ENCODE measurements around the gene IL16. TPM values are rescaled to one million over a fixed set of nuclear protein-coding genes. Genes with fewer than 3 reads are reported as not detected.
"Not testable (repeated sequence)": the region's sequence is repeated elsewhere in the genome, so short reads cannot be mapped to it uniquely, and the experiment has no call there.

IL16 gene
- polyA plus RNA-seq (ENCODE audit: low read depth in 6 of 6) = 100 to 1,000 TPM; 146 to 315 (median 222) TPM

GRCh38 chr15:81196576-81197254 is at the start of gene IL16:
IL16 (plus strand) TSS chr15:81196879; CDS start chr15:81225400, 28,521 bp downstream.
- H3K27me3 Mint-ChIP-seq = peaks cover 10 to 36% (median 31%) of the 10 kb centered on the region in 3 donors
- ATAC-seq (ENCODE audit: low read depth in 2 of 2) (no peak), DNase-seq (no peak)
- peaks cover 0 to 2% (median 0%) of the 10 kb centered on the region in 7 donors for H3K9me3 Mint-ChIP-seq
- H3K27ac Mint-ChIP-seq = peak within 1 kb of the TSS in 2 of 6 donors; percentile 42 to 43
- no peak within 1 kb of the TSS for H3K4me3 Mint-ChIP-seq
- peaks cover 2 to 9% (median 4%) of the 10 kb centered on the region in 3 donors for H3K4me1 Mint-ChIP-seq
- no peaks in the 10 kb centered on the region for H3K36me3 Mint-ChIP-seq

GRCh38 chr15:81151389-81151788 is 45.3 kb upstream of the IL16 start:
- Mint-ChIP-seq H3K27ac (no peak overlapping the region), H3K9me3 (no peaks in the 10 kb centered on the region), H3K4me1 (no peaks in the 10 kb centered on the region), H3K36me3 (no peaks in the 10 kb centered on the region), H3K27me3 (peaks cover 14 to 24% (median 22%) of the 10 kb centered on the region in 3 donors), H3K4me3 (no peak overlapping the region)
- DNase-seq (no peak), ATAC-seq (ENCODE audit: low read depth in 2 of 2) (no peak)

- ATAC-seq (ENCODE audit: low read depth in 2 of 2) (no peak), DNase-seq (no peak)
- Mint-ChIP-seq H3K36me3 (no peaks in the 10 kb centered on the region), H3K4me3 (no peak overlapping the region), H3K4me1 (no peaks in the 10 kb centered on the region), H3K9me3 (no peaks in the 10 kb centered on the region), H3K27me3 (peaks cover 9 to 22% (median 18%) of the 10 kb centered on the region in 3 donors), H3K27ac (no peak overlapping the region)
Measured at GRCh38 chr15:81152339-81152738, 44.3 kb upstream of the IL16 start.

GRCh38 chr15:81152799-81153198 is 43.9 kb upstream of the IL16 start:
- Mint-ChIP-seq H3K27ac (no peak overlapping the region), H3K4me3 (no peak overlapping the region), H3K36me3 (no peaks in the 10 kb centered on the region), H3K27me3 (peaks cover 8 to 26% (median 17%) of the 10 kb centered on the region in 3 donors), H3K4me1 (no peaks in the 10 kb centered on the region), H3K9me3 (no peaks in the 10 kb centered on the region)
- no peak for ATAC-seq (ENCODE audit: low read depth in 2 of 2)
- DNase-seq = no peak

- ATAC-seq (ENCODE audit: low read depth in 2 of 2) (peak; percentile 21 to 43), DNase-seq (peak; percentile 5)
- Mint-ChIP-seq H3K27ac (no peak overlapping the region), H3K4me1 (peaks cover 0 to under 1% (median 0%) of the 10 kb centered on the region in 3 donors), H3K36me3 (no peaks in the 10 kb centered on the region), H3K27me3 (peaks cover 3 to 18% (median 15%) of the 10 kb centered on the region in 3 donors), H3K4me3 (no peak overlapping the region), H3K9me3 (no peaks in the 10 kb centered on the region)
Measured at GRCh38 chr15:81155375-81156218, 41.1 kb upstream of the IL16 start.

GRCh38 chr15:81156324-81156723 is 40.4 kb upstream of the IL16 start:
- Mint-ChIP-seq H3K27ac (no peak overlapping the region), H3K36me3 (no peaks in the 10 kb centered on the region), H3K27me3 (peaks cover 8 to 22% (median 16%) of the 10 kb centered on the region in 3 donors), H3K9me3 (peaks cover 0 to 2% (median 0%) of the 10 kb centered on the region in 7 donors), H3K4me3 (no peak overlapping the region), H3K4me1 (peaks cover under 1 to 6% (median under 1%) of the 10 kb centered on the region in 3 donors)
- DNase-seq = no peak
- no peak for ATAC-seq (ENCODE audit: low read depth in 2 of 2)

- Mint-ChIP-seq H3K9me3 (peaks cover 0 to 2% (median 0%) of the 10 kb centered on the region in 7 donors), H3K4me1 (peaks cover 6 to 14% (median 7%) of the 10 kb centered on the region in 3 donors), H3K4me3 (no peak overlapping the region), H3K27me3 (peaks cover 16 to 22% (median 18%) of the 10 kb centered on the region in 3 donors), H3K27ac (peak overlapping the region in 1 of 6 donors; percentile 57), H3K36me3 (no peaks in the 10 kb centered on the region)
- ATAC-seq (ENCODE audit: low read depth in 2 of 2) (no peak), DNase-seq (no peak)
Measured at GRCh38 chr15:81157195-81157938, 39.3 kb upstream of the IL16 start.

GRCh38 chr15:81157939-81158223 is 38.8 kb upstream of the IL16 start:
- Mint-ChIP-seq H3K27ac (no peak overlapping the region), H3K4me1 (peaks cover 6 to 14% (median 10%) of the 10 kb centered on the region in 3 donors)
- no peak for DNase-seq

GRCh38 chr15:81158561-81158960 is 38.1 kb upstream of the IL16 start:
- not testable (repeated sequence) for ATAC-seq (ENCODE audit: low read depth in 2 of 2); DNase-seq; H3K9me3 Mint-ChIP-seq; H3K36me3 Mint-ChIP-seq; H3K4me3 Mint-ChIP-seq; H3K27ac Mint-ChIP-seq
- Mint-ChIP-seq H3K4me1 (peaks cover 6 to 14% (median 10%) of the 10 kb centered on the region in 3 donors), H3K27me3 (peaks cover 18 to 24% (median 20%) of the 10 kb centered on the region in 3 donors)

More at GRCh38 chr15:81157939-81158223, 38.8 kb upstream of the IL16 start:
- peaks cover 18 to 24% (median 20%) of the 10 kb centered on the region in 3 donors for H3K27me3 Mint-ChIP-seq
- H3K4me3 Mint-ChIP-seq = no peak overlapping the region
- H3K9me3 Mint-ChIP-seq = peaks cover 0 to 2% (median 0%) of the 10 kb centered on the region in 7 donors
- no peak for ATAC-seq (ENCODE audit: low read depth in 2 of 2)
- H3K36me3 Mint-ChIP-seq = no peaks in the 10 kb centered on the region

- ATAC-seq (ENCODE audit: low read depth in 2 of 2) = no peak
- H3K4me3 Mint-ChIP-seq = peak overlapping the region in 1 of 8 donors; percentile 53
- no peaks in the 10 kb centered on the region for H3K36me3 Mint-ChIP-seq
- H3K27ac Mint-ChIP-seq = peak overlapping the region in 1 of 6 donors; percentile 22
- H3K4me1 Mint-ChIP-seq = peaks cover 6 to 14% (median 10%) of the 10 kb centered on the region in 3 donors
- peaks cover 17 to 29% (median 20%) of the 10 kb centered on the region in 3 donors for H3K27me3 Mint-ChIP-seq
- no peak for DNase-seq
- H3K9me3 Mint-ChIP-seq = peaks cover 0 to 2% (median 0%) of the 10 kb centered on the region in 7 donors
Measured at GRCh38 chr15:81160312-81161159, 36.1 kb upstream of the IL16 start.

GRCh38 chr15:81161160-81161673 is 35.5 kb upstream of the IL16 start:
- H3K4me1 Mint-ChIP-seq = peaks cover 6 to 14% (median 10%) of the 10 kb centered on the region in 3 donors
- H3K9me3 Mint-ChIP-seq = peaks cover 0 to 2% (median 0%) of the 10 kb centered on the region in 7 donors
- ATAC-seq (ENCODE audit: low read depth in 2 of 2) (no peak), DNase-seq (no peak)
- peak overlapping the region in 4 of 6 donors; percentile 9 to 85 (median 42) for H3K27ac Mint-ChIP-seq
- H3K4me3 Mint-ChIP-seq = peak overlapping the region in 2 of 8 donors; percentile 16 to 53
- H3K36me3 Mint-ChIP-seq = no peaks in the 10 kb centered on the region
- H3K27me3 Mint-ChIP-seq = peaks cover 13 to 31% (median 20%) of the 10 kb centered on the region in 3 donors

- H3K36me3 Mint-ChIP-seq = no peaks in the 10 kb centered on the region
- peaks cover 13 to 31% (median 20%) of the 10 kb centered on the region in 3 donors for H3K27me3 Mint-ChIP-seq
- H3K4me3 Mint-ChIP-seq = no peak overlapping the region
- DNase-seq = no peak
- no peak for ATAC-seq (ENCODE audit: low read depth in 2 of 2)
- peak overlapping the region in 2 of 6 donors; percentile 9 to 53 for H3K27ac Mint-ChIP-seq
- H3K9me3 Mint-ChIP-seq = peaks cover 0 to 2% (median 0%) of the 10 kb centered on the region in 7 donors
- H3K4me1 Mint-ChIP-seq = peaks cover 6 to 14% (median 10%) of the 10 kb centered on the region in 3 donors
Measured at GRCh38 chr15:81161851-81162250, 34.8 kb upstream of the IL16 start.

Data from naive B cell (primary cell).